Measurements from ENCODE around the gene CFAP99. TPM values are rescaled to one million over a fixed set of nuclear protein-coding genes. Genes with fewer than 3 reads are reported as not detected.
"Not testable (repeated sequence)": the region's sequence is repeated elsewhere in the genome, so short reads cannot be mapped to it uniquely, and the experiment has no call there.

CFAP99 gene
- polyA plus RNA-seq, 1 experiment = not detected

- POLR2A ChIA-PET = no interaction called here
- no peak overlapping the region for H3K4me3 ChIP-seq (ENCODE audit: low read depth, low read length)
- no peak for TF ChIP-seq CTCF (IDR thresholded peaks at IDR 0.05; ENCODE audit: insufficient read depth, low read depth, low read length)
- H3K27me3 ChIP-seq (ENCODE audit: control insufficient read depth, insufficient read depth, low read length) = peaks cover 1% of the 10 kb centered on the region; the same call in 1 of the 2 replicates
- no peak for DNase-seq (ENCODE audit: low read depth)
- no peaks in the 10 kb centered on the region for H3K36me3 ChIP-seq (ENCODE audit: control insufficient read depth, insufficient read depth, low read length)
- CTCF ChIA-PET = interaction anchor here (1.3 to 1.5 kb wide), 2 partner anchors 10 to 241 kb away, joined by 5 to 9 read pairs; no protein-coding TSS in a partner anchor
These were observed 42.6 kb downstream of the CFAP99 start for GRCh38 chr4:2461246-2461960.

- POLR2A ChIA-PET = no interaction called here
- Histone ChIP-seq H3K27me3 (ENCODE audit: control insufficient read depth, insufficient read depth, low read length) (peaks cover 1% of the 10 kb centered on the region; the same call in 1 of the 2 replicates), H3K36me3 (ENCODE audit: control insufficient read depth, insufficient read depth, low read length) (no peaks in the 10 kb centered on the region), H3K4me3 (ENCODE audit: low read depth, low read length) (peak overlapping the region; percentile 35)
- DNase-seq (ENCODE audit: low read depth) = no peak
- CTCF ChIA-PET = interaction anchor here (0.7 to 1.5 kb wide), 7 partner anchors 11 to 347 kb away, joined by 3 to 15 read pairs (median 4); no protein-coding TSS in a partner anchor
- TF ChIP-seq CTCF (IDR thresholded peaks at IDR 0.05; ENCODE audit: insufficient read depth, low read depth, low read length) = no peak
These were observed 43.6 kb downstream of the CFAP99 start for GRCh38 chr4:2462218-2462991.

GRCh38 chr4:2462992-2463762 lies 44.4 kb downstream of the CFAP99 start:
- TF ChIP-seq CTCF (IDR thresholded peaks at IDR 0.05; ENCODE audit: insufficient read depth, low read depth, low read length) = no peak
- H3K27me3 ChIP-seq (ENCODE audit: control insufficient read depth, insufficient read depth, low read length) = peaks cover 1% of the 10 kb centered on the region; the same call in 1 of the 2 replicates
- ChIA-PET CTCF (interaction anchor here (0.7 to 1.5 kb wide), 6 partner anchors 12 to 348 kb away, joined by 3 to 15 read pairs (median 4); no protein-coding TSS in a partner anchor), POLR2A (no interaction called here)
- H3K4me3 ChIP-seq (ENCODE audit: low read depth, low read length) = peak overlapping the region; percentile 33
- H3K36me3 ChIP-seq (ENCODE audit: control insufficient read depth, insufficient read depth, low read length) = no peaks in the 10 kb centered on the region
- DNase-seq (ENCODE audit: low read depth) = no peak

DNA sequence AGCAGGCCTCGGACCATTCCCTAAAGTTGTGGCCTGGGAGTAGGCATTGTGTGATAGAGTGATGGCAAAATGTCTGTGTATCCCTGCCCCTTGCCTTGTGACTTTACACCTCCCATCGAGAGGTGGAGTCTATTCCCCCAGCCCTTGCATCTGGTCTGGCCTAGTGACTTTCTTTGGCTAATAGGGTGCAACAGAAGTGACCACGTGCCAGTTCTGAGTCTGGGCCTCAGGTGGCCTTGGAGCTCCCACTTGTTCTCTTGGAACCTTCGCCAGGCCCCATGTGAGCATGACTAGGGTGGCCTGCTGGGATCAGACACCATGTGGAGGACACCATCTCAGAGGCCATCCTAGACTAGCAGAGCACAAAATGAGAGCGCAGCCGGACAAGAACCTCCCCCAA lies 46.3 kb downstream of the CFAP99 start:
- H3K4me3 ChIP-seq (ENCODE audit: low read depth, low read length) = no peak overlapping the region
- no peaks in the 10 kb centered on the region for H3K27me3 ChIP-seq (ENCODE audit: control insufficient read depth, insufficient read depth, low read length)
- CTCF ChIA-PET = interaction anchor here (0.6 to 2.4 kb wide), 4 partner anchors 11 to 245 kb away, joined by 3 to 14 read pairs (median 5); no protein-coding TSS in a partner anchor
- POLR2A ChIA-PET = no interaction called here
- DNase-seq (ENCODE audit: low read depth) = no peak
- H3K36me3 ChIP-seq (ENCODE audit: control insufficient read depth, insufficient read depth, low read length) = no peaks in the 10 kb centered on the region
- TF ChIP-seq CTCF (IDR thresholded peaks at IDR 0.05; ENCODE audit: insufficient read depth, low read depth, low read length) = no peak

DNA sequence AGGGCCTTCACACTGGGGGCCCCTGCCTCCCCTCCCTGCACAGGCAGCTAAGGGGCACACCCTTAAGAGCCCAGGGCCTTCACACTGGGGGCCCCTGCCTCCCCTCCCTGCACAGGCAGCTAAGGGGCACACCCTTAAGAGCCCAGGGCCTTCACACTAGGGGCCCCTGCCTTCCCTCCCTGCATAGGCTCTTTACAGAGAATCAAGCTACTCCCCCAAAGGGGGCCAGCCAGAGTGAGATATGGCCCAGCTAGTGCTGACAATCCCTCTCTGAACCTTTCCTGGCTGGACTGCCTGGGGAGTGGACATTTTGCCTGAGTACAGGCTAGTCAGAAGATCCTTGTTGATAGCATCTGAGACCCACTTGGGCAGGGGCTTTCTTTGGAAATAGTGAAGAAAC lies 46.8 kb downstream of the CFAP99 start:
- H3K36me3 ChIP-seq (ENCODE audit: control insufficient read depth, insufficient read depth, low read length); H3K27me3 ChIP-seq (ENCODE audit: control insufficient read depth, insufficient read depth, low read length); POLR2A ChIA-PET; H3K4me3 ChIP-seq (ENCODE audit: low read depth, low read length); DNase-seq (ENCODE audit: low read depth): not testable (repeated sequence)
- CTCF ChIA-PET = interaction anchor here (0.7 to 2.4 kb wide), 4 partner anchors 8 to 246 kb away, joined by 3 to 14 read pairs (median 4); no protein-coding TSS in a partner anchor
